ENCODE results near the gene PRKCQ. TPM values are rescaled to one million over a fixed set of nuclear protein-coding genes. Genes with fewer than 3 reads are reported as not detected.

The PRKCQ gene
- total and polyA plus RNA-seq, 2 of the 4 experiments (the other 2 are of a cell fraction), result under 0.01 to 0.03 TPM

DNA sequence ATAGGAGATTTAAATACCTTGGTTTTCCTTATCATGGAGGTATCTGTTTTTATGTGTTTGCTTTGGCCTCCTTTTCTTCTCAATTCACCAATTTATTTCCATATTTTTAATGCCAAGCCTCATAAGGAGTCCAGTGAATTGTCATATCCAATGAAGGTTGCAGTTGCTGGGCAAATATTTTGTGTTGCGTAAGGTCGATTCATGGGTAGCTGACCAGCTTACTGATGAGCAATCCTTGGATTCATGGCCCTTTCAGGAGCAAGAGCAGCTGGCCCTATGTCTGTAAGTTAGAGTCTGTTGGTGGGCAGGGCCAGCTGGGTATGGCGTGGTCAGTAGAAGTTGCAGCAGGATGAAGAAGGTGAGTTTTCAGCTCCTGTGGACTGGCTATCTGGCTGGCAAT is 194.4 kb downstream of the PRKCQ start:
- H3K4ac ChIP-seq (ENCODE audit: low read depth, low read length), result peak overlapping the region; percentile 48
- H3K27ac ChIP-seq (ENCODE audit: insufficient read depth, low read length), result no peak overlapping the region
- in situ Hi-C loops (cut with MboI; ENCODE audit: low sequenced_read_pairs) (no loop called here), intact Hi-C loops (cut with micrococcal nuclease) (no loop called here), dilution Hi-C loops (cut with HindIII; ENCODE audit: low sequenced_read_pairs, unreplicated experiment) (no loop called here)
- DNase-seq, result peak; percentile 63
- no peaks in the 10 kb centered on the region for H3K36me3 ChIP-seq (ENCODE audit: control insufficient read depth, insufficient read depth, low read length)
- no TSS peak for BruUV-seq (replicated peaks)
- WGBS, 2 experiments (ENCODE audit: extremely low coverage in 2 of 2, insufficient read length in 1 of 2), result no CpG with 5 or more reads among the region's 3 CpGs
- no peak overlapping the region for H2BK20ac ChIP-seq (ENCODE audit: low read depth, low read length)
- H3K4me3 ChIP-seq (ENCODE audit: insufficient read depth, low read depth, low read length), result no peak overlapping the region
- H3K4me2 ChIP-seq (ENCODE audit: low read depth, low read length), result no peak overlapping the region
- H3K9ac ChIP-seq (ENCODE audit: low read depth, low read length), result no peak overlapping the region
- H4K20me1 ChIP-seq (ENCODE audit: insufficient read depth, low read length), result no peaks in the 10 kb centered on the region
- H2BK15ac ChIP-seq (ENCODE audit: low read depth, low read length), result no peak overlapping the region
- no peak overlapping the region for H2AFZ ChIP-seq (replicated peaks; ENCODE audit: low read length, poor library complexity)
- peak overlapping the region; percentile 25; the same call in 1 of the 2 replicates for H3K18ac ChIP-seq (ENCODE audit: low read depth, low read length)
- 0 out of 2 replicates have a peak overlapping the region, but pooled peaks have one; percentile 31 for H2BK120ac ChIP-seq (ENCODE audit: low read depth, low read length)
- 0 out of 2 replicates have a peak overlapping the region, but pooled peaks have one; percentile 87 for H2AK5ac ChIP-seq (ENCODE audit: low read depth, low read length)
- H3K9me3 ChIP-seq (ENCODE audit: control insufficient read depth, insufficient read depth, low read length), result peaks cover 7% of the 10 kb centered on the region
- H3K4me1 ChIP-seq (ENCODE audit: control insufficient read depth, insufficient read depth, low read length), result peaks cover 21% of the 10 kb centered on the region
- no peak overlapping the region for H3K14ac ChIP-seq (replicated peaks; ENCODE audit: low read depth, low read length)
- H4K91ac ChIP-seq (ENCODE audit: insufficient read depth, low read depth, low read length), result no peak overlapping the region
- H3K9me1 ChIP-seq (ENCODE audit: insufficient read depth, low read length), result peaks cover 32% of the 10 kb centered on the region
- peak; percentile 46 for ATAC-seq (ENCODE audit: low read depth)
- no peak overlapping the region for H2BK5ac ChIP-seq (ENCODE audit: low read depth, low read length, poor library complexity, severe bottlenecking)
- no peak overlapping the region for H3K56ac ChIP-seq (ENCODE audit: extremely low read depth, insufficient read depth, low read length)
- no peak overlapping the region for H2AK9ac ChIP-seq (replicated peaks; ENCODE audit: low read depth, low read length, poor library complexity)
- H4K5ac ChIP-seq (ENCODE audit: low read depth, low read length), result no peak overlapping the region
- no peak overlapping the region for H4K8ac ChIP-seq (ENCODE audit: low read depth in 2 of 2, low read length in 2 of 2)
- no peaks in the 10 kb centered on the region for H3K27me3 ChIP-seq (ENCODE audit: control insufficient read depth, insufficient read depth, low read length)
- TF ChIP-seq CEBPB (IDR thresholded peaks at IDR 0.05; ENCODE audit: low read depth, low read length), result peak; percentile 95
- TF ChIP-seq RFX5 (IDR thresholded peaks at IDR 0.05; ENCODE audit: low read depth, low read length), result peak; percentile 83; the same call in 1 of the 2 replicates
- no peak for TF ChIP-seq BHLHE40 (IDR thresholded peaks at IDR 0.05; ENCODE audit: low read depth, low read length)
- CTCF ChIA-PET, result interaction anchor here (0.6 to 1.5 kb wide), 4 partner anchors 13 to 177 kb away, joined by 3 to 5 read pairs (median 4); no protein-coding TSS in a partner anchor
- H3K23ac ChIP-seq (ENCODE audit: low read depth, low read length), result no peak overlapping the region
- POLR2A ChIA-PET (ENCODE audit: unreplicated experiment), result no interaction called here
- no peaks in the 10 kb centered on the region for H3K79me1 ChIP-seq (ENCODE audit: low read depth in 1 of 2, low read length in 2 of 2)
